PFSK-1 (cell line): ENCODE results near the gene PHF11.

ENCODE experiments used
- POLR2AphosphoS5 ChIP-seq: IDR thresholded peaks from 2 replicates; pipeline ENCODE4 v1.6.1; 2012; ENCODE audit warnings: low read depth, mild to moderate bottlenecking, control low read depth, low read length, moderate library complexity
- REST ChIP-seq, 2 experiments: IDR thresholded peaks; 2 replicates each; pipeline versions ENCODE4 v1.6.1 to v1.8.0; 2011 to 2012; ENCODE audit warnings: low read depth in 2 of 2, low read length in 2 of 2, control low read depth in 1 of 2, inconsistent platforms in 1 of 2, mild to moderate bottlenecking in 1 of 2, moderate library complexity in 1 of 2; ENCODE audit not compliant: insufficient read depth in 1 of 2
- SIN3A ChIP-seq: IDR thresholded peaks from 2 replicates; pipeline ENCODE4 v1.6.1; 2012; ENCODE audit warnings: mild to moderate bottlenecking, low read length, moderate library complexity, borderline replicate concordance; ENCODE audit not compliant: insufficient read depth
- TAF1 ChIP-seq: IDR thresholded peaks from 2 replicates; pipeline ENCODE4 v1.6.1; 2012; ENCODE audit warnings: low read length, control low read depth, borderline replicate concordance; ENCODE audit not compliant: insufficient read depth

DNA sequence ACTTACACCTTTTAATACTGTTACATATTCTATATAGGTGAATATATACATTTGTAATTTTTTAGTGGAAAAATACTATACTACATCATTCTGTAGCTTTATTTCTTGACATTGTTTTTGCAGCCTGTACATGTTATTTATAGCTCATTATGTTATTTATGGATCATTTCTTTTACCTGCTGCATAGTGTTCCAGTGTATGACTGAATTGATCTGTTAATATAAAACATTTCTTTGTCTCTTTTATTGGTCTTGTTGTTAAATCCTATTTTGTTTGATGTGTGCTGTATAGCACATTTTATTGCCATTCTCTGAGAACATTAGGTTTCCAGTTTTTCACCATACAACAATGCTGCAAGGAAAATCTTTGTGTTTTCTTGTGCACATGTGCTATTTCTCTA, 49.3 kb upstream of the PHF11 start:
- TF ChIP-seq POLR2AphosphoS5: no peak
- TF ChIP-seq TAF1: no peak
- TF ChIP-seq SIN3A: no peak
- TF ChIP-seq REST (IDR thresholded peaks at IDR 0.05; ENCODE audit: insufficient read depth in 1 of 2, low read depth in 2 of 2, low read length in 2 of 2): no peak
